IMR-90 (cell line): Measurements from ENCODE around the gene HPCAL4.

Experiments
- CEBPB ChIP-seq: IDR thresholded peaks from 2 replicates; pipeline ENCODE4 v1.6.1; 2012; ENCODE audit warnings: low read depth, low read length, improper control_type of control experiment
- MXI1 ChIP-seq: IDR thresholded peaks from 2 replicates; pipeline ENCODE4 v1.6.1; 2012; ENCODE audit warnings: low read depth, mild to moderate bottlenecking, low read length, moderate library complexity, borderline replicate concordance
- POLR2A ChIP-seq: IDR thresholded peaks from 2 replicates; pipeline ENCODE4 v1.6.1; 2012; ENCODE audit warnings: mild to moderate bottlenecking, low read depth, low read length
- TF ChIP-seq, protein P1 (sequence below): conservative IDR thresholded peaks from 2 replicates; pipeline ENCODE4 v1.5.1; 2012; ENCODE audit warnings: mild to moderate bottlenecking, low read depth, low read length, improper control_type of control experiment

DNA sequence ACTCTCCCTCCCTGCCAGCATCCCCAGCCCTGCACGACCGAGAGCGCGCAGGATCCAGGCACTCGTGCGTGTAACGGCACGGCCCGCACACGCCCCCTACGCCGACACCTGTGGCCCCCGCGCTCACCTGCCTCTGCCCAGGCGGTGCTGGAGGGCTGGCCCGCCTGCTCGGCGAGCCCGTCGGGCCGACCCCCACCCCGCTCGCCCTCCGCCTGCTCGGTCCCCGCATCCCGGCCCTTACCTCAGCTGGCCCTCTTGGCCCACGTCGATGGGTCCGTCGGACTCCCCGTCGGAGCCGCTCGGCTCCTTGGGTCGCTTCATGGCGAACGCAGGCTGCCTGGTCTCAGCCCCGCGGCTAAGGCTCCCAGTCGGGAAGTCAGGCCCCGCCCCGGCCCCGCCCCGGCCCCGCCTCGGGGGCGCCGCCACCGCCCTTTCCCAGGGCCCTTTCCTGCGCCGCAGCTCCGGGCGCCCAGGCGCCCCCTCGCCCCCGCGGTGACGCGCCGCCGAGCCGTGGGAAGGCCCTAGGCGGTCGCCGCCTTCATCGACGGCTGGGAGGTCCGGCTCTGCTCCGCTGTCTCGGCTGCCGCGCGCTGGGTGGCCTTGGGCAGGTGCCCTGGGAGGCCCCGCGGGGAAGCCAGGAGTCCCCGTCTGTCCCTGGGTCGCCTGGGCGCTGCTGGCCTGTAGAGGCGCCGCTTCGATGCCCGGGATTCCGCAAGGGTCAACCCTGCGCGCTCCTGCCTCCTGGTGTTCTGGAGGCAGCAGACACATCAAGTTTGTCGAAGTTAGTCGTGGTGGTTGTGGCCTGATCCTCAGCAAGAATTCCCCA, 51.7 kb downstream of the HPCAL4 start, which contains the start of gene HEYL:
- TF ChIP-seq POLR2A (no peak), MXI1 (no peak), CEBPB (no peak)
- TF ChIP-seq, protein P1, sequence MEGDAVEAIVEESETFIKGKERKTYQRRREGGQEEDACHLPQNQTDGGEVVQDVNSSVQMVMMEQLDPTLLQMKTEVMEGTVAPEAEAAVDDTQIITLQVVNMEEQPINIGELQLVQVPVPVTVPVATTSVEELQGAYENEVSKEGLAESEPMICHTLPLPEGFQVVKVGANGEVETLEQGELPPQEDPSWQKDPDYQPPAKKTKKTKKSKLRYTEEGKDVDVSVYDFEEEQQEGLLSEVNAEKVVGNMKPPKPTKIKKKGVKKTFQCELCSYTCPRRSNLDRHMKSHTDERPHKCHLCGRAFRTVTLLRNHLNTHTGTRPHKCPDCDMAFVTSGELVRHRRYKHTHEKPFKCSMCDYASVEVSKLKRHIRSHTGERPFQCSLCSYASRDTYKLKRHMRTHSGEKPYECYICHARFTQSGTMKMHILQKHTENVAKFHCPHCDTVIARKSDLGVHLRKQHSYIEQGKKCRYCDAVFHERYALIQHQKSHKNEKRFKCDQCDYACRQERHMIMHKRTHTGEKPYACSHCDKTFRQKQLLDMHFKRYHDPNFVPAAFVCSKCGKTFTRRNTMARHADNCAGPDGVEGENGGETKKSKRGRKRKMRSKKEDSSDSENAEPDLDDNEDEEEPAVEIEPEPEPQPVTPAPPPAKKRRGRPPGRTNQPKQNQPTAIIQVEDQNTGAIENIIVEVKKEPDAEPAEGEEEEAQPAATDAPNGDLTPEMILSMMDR = peak; percentile 20; the same call in 1 of the 2 replicates
